HG03575 (cell line): ENCODE results near the gene TFDP3.

Source experiments
- ATAC-seq: cut with Tn5 transposase; IDR thresholded peaks from one replicate; pipeline ENCODE4 v1.9.1; 2021; ENCODE audit not compliant: unreplicated experiment, insufficient number of reproducible peaks, low FRiP score; ENCODE audit errors: extremely low read depth

The TFDP3 gene, protein sequence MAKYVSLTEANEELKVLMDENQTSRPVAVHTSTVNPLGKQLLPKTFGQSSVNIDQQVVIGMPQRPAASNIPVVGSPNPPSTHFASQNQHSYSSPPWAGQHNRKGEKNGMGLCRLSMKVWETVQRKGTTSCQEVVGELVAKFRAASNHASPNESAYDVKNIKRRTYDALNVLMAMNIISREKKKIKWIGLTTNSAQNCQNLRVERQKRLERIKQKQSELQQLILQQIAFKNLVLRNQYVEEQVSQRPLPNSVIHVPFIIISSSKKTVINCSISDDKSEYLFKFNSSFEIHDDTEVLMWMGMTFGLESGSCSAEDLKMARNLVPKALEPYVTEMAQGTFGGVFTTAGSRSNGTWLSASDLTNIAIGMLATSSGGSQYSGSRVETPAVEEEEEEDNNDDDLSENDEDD

DNA sequence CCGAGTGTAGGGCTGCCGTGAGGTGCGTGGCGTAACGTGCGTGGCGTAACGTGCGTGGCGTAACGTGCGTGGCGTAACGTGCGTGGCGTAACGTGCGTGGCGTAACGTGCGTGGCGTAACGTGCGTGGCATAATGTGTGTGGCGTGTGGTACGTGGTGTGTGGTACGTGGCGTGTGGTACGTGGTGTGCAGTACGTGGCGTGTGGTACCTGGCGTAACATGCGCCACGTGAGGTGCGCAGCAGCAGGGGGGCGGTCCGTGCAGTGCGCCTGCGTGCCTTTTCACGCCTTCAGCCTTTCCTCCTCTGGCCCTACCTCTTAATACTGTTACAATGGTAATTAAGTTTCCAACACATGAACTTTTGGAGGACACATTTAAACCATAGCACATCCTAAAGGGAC is at the start of gene TFDP3:
Gene TFDP3 (minus strand): TSS at position 26 of the 400 bp plus-strand sequence. CDS start 95 bp downstream, outside the sequence.
- ATAC-seq = no peak

DNA sequence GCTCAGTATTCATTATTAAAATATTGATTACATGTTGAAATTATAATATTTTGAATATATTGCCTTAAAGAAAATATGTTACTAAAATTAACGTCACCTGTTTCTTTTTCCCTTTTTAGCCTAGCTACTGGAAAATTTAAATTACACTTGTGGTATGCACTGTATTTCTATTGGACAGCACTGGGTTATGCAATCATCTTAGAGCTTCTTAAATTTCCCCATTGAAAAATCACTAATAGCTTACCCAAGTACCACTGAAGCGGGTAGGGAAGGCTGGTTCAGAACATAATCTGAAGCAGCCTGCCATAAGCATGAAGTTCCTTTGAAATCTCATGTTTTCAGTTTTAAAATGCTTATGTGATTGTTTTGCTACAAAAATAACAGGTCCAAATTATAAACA is 49.5 kb upstream of the TFDP3 start:
- ATAC-seq = no peak

DNA sequence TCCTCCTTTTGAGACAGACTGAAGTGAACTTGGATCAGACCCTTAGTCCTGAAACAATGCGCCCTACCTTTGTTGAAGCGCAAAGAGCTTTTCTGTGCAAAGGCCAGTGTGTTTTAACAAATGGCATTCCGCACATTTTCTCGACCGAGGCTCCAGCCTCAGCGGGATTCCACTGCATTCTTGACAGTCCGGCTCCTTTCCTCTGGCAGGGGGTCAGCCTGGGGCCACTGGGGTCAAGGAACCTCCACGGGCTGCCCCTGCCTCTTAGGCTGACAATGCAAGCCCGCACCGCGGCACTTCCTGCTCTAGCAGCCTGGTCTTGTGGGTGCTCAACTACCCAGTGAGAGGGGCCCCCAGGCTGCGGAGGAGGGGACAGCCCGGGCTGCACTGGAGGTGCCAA is 47.2 kb upstream of the TFDP3 start:
- ATAC-seq = no peak

DNA sequence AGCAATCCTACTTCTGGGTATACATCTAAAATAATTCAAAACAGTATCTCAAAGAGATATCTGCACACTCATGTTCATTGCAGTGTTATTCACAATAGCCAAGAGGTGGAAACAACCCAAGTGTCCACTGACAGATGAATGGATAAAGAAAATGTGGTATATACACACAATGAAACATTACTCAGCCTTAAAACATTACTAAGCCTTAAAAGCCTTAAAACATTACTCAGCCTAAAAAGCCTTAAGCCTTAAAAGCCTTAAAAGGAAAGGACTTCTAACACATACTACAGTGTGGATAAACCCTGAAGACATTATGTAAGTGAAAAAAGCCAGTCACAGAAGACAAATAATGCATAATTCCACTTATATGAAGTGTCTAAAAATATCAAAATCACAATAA is 40.3 kb upstream of the TFDP3 start:
- no peak for ATAC-seq

DNA sequence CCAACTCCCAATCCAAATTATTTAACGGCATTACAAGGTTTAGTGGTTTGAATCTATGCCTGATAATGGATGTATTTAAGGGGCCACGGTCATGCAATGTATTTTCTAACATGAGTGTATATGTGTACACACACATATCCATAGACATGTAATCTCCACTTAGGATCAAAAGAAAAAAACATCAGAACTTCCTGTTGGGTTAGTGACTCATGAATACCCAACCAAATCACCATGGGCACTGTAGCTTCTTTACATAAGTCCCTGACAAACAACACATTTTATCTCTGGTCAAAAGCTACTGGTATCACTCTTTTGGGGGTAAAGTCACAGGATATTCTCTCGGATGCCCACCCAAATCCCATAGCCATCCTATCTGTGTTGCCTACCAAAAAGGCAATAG is 36.5 kb upstream of the TFDP3 start:
- ATAC-seq = no peak

DNA sequence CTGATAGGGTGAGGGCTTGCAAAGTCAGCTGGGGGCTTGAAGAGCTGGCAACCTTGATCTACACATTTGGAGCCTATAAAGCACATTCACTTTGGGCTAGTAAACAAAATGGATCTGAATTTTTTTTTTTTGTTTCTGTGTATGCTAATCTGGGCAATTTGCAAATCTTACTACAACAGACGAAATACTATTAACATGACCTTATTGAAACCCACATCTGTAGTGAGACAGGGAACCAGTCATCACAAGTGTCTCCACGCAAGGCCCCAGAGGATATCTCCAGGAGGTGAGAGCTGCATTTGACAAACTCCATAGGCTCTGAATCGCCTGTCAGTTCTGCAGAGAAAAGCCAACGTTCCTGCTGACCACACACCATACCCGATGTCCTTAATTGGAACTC is 33.0 kb upstream of the TFDP3 start:
- ATAC-seq = no peak

DNA sequence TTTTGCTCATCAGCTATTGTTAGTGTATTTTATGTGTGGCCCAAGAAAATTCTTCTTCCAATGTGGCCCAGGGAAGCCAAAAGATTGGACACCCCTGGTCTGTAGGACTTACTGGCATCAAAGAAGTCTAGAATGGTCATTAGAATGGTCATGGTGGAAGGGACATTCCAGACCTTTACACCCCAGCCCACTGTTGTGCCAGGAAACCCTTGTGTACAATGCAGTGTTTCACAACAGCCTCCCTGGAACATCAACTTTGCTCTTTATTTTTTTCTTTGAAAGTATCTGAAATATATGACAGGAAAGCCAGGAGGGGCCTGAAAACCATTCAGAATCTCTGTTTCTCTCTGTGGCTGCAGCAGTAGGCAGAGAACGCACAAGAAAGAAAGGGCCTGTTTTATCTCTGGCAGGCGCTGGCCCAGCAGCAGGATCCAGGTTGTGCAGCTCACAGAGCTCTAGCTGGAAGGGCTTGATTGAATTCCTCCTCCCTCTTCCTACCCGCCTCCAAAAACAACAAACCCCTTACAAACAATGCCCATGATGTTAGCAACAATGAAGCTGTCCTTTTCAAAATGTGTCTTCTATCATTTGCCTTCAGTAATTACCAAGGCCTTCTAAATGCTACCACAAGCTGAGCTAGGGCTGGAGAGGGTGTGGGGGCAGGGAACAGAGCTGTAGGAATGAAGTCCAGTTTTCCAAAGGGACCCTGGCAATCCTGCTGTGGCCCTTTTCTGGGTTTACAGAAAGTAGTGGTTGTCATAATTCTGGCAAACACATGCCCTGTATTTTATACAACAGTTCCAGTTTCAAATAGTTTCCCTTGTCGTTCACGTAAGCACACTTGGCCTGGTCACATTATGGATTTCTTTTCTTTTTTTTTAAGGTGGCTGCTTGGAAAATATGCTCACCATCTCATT is 32.3 kb upstream of the TFDP3 start:
- no peak for ATAC-seq

DNA sequence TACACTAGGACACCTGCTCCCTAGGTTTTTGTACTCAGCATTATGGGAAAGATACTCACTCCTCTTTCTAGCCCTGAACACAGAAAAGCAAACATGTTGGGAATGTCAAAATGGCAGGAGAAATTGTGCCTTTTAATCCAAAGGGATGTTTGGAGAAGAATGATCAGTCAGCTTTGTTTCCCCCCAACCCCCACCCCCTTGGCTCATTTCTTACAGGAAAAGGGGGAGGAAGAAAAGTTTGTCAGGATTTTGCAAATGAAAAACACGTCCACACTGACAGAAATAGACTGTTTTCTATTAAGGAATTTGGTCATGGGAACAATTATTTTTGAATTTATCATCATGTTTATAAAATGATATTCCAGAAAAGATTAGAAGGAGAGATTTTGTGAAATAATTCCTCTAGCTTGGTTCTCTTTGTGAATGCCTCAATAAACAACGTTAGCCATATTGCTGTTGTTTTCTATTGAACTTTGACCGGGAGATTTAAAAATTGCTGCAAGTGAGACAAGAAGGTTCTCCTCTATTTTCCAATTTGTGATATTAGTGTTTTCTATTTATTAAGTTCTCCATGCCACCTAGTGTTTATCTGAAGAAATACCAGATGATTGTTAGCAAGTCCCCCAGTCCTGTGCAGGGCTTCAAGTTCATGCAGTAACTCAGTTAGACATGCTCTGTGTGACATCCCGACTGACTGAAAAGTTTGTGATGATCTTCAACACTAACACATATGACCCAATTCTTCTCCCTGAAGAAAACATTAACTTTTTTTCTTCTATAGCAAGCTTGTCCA is 31.3 kb upstream of the TFDP3 start:
- no peak for ATAC-seq

DNA sequence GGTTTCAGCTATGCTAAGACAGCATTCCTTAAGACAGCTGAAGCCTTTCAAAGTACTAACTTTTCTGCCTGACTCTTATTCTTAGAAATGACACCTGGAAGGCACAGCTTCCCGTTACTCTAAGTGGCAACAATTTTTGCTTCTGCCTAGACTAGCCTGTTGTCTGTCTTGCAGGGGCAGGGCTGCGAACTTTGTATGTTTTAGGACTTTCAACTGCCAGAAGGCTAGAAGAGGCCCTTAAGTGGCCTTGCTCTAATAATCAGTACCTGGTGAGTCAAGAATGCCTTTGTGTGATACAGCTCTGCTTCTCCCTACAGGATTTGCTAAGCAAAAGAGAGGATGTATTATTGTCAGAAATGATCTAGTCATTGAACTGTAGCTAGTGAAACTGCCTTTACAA is 30.0 kb upstream of the TFDP3 start:
- no peak for ATAC-seq

DNA sequence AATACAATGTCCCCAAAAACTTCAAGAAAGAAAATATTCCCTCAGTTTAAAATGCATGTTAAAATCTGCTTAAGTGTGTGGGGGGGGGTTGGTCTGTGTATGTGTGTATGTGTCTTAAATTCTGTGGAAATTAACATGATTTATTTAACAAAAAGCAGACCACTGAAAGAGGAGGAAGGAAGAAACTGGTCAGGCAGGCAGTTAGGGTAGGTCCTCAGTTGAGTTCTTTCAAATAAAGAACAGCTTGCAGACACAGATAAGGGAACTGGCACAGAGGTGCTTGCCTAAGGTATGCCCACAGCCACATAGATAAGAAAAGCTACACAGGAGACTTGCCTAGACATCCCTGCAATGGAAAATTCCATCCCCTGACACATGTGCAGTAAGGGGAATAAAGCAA is 28.8 kb upstream of the TFDP3 start:
- ATAC-seq = no peak

DNA sequence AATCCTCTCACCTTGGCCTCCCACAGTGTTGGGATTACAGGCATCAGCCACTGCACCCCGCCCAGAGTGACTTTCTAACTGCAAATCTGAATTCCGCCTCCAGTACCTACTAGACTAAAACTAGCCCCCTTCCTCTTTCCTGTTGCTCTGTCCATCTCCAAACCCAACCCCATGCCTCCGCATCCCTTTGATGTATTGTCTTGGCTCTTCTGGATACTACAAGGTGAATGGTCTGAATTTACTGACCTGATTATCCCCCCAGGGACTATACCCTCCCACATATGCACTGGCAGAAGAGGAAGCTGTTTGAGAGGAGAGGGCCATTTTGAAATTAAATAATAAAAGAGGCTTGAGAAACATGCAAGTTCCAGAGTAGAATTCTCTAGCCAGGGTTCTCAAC is 17.7 kb upstream of the TFDP3 start:
- no peak for ATAC-seq

DNA sequence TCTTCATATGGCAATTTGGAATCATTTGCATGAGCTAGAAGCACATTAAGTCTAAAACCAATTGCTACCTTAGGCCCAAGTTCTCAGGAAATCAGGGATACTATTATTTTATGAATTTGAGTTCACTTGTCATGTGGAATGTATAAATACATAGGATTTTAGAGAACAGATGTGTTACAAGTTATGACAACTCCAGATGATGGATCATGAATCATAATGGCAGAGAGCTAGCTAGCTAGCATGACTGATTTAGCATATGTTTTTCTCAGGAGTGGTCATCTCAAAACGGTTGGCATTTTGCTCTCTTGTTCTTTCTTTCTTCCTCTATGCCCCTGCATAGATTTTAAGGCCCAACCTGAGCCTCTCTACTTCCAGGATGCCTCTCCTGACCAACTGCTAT is 14.2 kb upstream of the TFDP3 start:
- no peak for ATAC-seq

DNA sequence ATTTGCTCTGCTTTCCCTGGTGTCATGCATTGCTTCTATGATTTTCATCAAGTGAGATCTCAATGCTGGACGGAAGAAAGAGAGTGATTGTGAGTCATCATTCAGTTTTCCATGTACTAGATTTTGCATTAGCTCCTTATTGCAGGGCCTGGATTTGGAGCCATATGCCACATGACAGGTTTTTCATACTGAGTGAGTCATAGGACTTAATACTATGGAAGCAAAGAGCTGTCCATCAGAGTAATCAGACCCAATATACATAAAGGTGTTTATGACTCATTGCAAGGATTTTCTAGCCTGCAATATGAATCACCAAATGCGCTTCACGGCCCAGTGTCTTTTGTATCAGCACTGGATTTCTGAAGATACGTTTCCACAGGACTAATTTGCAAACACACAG is 11.2 kb upstream of the TFDP3 start:
- ATAC-seq = no peak

DNA sequence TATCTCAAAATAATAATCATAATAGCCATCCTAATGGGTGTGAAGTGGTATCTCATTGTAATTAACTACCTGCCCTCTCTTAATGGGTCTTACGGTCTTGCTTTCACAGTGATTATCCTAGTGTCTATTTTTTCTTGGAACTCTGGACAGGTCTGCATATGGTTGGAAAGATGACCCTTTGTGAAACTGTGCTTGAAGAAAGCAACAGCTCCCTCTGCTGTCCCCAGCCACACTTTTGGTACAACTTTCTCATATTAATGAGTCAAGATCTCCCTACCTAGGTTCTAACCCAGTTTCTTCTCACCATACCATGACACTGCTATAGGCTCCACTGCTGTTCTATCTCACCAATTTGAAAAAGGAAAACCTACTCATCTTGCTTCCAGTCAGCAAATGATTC is 2.4 kb downstream of the TFDP3 start:
- ATAC-seq = no peak

DNA sequence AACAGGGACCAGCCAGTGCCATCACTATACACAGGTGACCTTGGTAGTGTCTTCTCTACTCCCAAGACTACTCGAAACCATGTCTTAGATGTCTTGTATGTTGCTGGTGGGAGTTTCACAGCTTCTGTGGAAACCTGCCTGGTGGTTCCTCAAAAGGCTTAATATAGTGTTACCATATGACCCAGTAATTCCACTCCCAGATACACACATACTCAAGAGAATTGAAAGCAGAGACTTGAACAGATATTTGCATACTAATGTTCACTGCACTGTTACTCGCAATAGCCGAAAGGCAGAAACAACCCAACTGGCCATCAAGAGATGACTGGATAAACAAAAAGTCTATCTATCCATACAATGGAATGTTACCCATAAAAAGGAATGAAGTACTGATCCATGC is 3.1 kb downstream of the TFDP3 start:
- no peak for ATAC-seq

DNA sequence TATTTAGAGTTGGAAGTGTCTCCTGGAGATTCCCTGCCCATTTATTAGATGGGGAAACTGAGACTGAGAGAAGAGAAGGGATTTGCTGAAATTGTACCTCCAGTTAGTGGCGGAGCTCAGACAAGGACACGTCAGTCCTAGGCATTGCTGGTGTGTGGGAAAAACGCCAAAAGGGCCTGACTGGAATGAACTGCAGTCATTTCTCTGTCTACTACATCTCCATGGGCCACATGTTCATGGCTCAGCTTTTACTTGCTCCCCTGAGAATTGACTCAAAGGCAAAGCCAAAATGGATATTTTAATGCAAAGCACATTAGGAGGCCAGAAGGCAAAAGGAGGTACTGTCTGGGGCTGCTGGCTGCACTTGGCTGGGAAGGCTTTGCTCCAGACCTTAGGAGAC is 3.9 kb downstream of the TFDP3 start:
- no peak for ATAC-seq

DNA sequence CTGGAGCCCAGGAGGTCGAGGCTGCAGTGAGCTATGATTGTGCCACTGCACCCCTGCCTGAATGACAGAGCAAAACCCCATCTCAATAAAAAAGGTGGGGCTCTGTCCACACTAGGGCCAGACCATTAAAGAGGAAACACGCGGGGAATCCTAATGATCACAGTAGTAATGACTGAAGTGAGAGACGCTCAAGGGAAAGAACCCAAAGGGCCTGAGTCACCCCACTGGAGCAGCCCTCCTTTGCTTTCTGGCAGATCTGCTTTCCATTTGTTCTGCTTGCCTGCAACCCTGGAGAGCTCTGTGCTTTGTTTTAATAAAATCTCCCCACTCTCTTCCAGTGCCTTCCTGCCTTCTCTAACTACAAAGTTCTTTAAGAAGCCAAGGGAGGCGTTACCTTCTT is 5.0 kb downstream of the TFDP3 start:
- ATAC-seq = no peak

DNA sequence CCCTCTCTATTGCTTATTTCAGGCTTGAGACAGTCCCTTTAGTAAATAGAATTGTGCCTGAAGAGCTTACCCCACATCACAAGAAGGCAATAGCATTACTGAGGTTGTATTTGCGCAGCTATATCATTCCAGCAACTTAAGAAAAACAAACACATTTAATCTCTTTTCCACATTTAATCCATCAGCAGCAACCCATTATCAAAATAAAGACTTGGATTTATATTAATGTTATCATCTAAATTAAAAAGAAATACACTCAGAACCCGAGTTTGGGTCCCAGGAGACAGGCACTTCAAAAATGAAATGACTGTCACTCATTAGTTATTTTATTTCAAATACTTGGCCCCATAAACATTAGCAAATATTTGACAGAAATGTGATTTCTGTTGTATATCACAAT is 10.4 kb downstream of the TFDP3 start:
- no peak for ATAC-seq

DNA sequence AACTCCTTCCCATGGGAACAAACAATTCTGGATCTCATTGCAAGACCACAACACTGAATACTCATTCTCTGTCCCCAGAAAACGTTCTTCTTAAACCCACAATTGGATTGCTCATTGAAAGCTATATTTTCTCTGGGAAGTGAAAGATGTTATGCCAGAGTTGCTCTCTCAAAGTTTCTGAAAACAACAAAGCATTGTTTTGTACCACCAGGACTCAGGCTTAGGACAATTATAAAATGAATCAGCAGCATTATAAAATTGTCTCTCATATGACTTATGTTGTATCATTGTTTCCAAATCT is 26.5 kb downstream of the TFDP3 start:
- ATAC-seq = no peak
